HG03135 (cell line): ENCODE results near the gene PPME1.
"Not testable (repeated sequence)": the region's sequence is repeated elsewhere in the genome, so short reads cannot be mapped to it uniquely, and the experiment has no call there.

Source experiments
- ATAC-seq: cut with Tn5 transposase; IDR thresholded peaks from one replicate; pipeline ENCODE4 v1.9.1; 2021; ENCODE audit warnings: mild to moderate bottlenecking, moderate library complexity; ENCODE audit not compliant: unreplicated experiment

The PPME1 gene

GRCh38 chr11:74170694-74171629 lies at the start of gene PPME1, which contains the start of gene C2CD3:
PPME1 (plus strand) TSS chr11:74171289; CDS start chr11:74171422, 133 bp downstream.
C2CD3 (minus strand) TSS chr11:74171002; CDS start chr11:74170792, 210 bp downstream.
- peak; percentile 95 for ATAC-seq

GRCh38 chr11:74121804-74122203 lies 49.3 kb upstream of the PPME1 start:
- no peak for ATAC-seq

- no peak for ATAC-seq
Observed at GRCh38 chr11:74123008-74123448, 48.1 kb upstream of the PPME1 start.

GRCh38 chr11:74129121-74129520 lies 42.0 kb upstream of the PPME1 start:
- ATAC-seq, result not testable (repeated sequence)

DNA sequence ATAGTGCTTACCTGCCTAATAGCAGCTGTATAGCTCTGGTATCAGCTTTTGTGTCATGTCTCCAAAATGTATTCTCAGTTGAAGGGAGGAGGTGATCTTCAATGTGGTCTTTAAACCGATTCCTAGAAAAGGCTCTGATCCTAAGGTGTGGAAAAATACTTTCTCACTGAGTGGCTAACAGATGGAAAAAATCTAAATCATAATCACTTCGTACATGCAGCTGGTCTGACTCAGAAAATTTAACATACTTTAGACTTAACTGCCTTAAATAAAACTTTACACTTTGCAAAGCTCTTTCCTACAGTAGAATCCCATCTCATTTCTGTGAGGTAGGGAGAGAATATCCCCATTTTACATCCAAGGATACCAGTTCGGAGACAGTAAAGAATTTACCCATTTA lies 38.3 kb upstream of the PPME1 start:
- ATAC-seq, result no peak

GRCh38 chr11:74133436-74133835 lies 37.7 kb upstream of the PPME1 start:
- ATAC-seq, result no peak

GRCh38 chr11:74134661-74135060 lies 36.4 kb upstream of the PPME1 start:
- no peak for ATAC-seq

DNA sequence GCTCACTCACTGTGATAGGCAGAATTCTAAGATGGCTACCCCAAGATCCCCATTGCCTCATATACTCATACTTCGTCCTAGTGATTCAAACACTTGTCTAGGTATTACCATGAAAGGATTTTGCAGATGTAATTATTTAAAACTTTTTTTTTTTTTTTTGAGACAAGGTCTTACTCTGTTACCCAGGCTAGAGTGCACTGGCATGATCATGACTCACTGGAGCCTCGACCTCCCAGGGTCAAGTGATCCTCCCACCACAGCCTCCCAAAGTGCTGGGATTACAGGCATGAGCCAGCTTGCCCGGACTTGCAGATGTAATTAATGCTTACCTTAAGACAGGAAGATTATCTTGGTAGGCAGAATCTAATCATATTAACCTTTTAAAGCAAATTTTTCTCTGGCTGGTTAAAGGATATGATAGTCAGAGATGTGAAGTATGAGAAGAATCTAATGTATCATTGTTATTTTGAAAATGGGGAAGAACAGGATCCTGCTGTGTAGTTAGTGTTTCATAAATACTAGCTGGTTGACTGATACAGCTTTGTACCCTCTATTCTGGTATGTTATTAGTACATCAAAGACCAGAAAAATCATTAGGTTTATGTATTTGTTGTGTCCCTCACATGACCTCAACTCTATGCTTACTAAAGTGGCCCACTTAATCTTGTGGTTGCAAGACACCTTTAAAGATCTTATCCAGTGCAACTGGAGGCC lies 35.8 kb upstream of the PPME1 start:
- no peak for ATAC-seq

DNA sequence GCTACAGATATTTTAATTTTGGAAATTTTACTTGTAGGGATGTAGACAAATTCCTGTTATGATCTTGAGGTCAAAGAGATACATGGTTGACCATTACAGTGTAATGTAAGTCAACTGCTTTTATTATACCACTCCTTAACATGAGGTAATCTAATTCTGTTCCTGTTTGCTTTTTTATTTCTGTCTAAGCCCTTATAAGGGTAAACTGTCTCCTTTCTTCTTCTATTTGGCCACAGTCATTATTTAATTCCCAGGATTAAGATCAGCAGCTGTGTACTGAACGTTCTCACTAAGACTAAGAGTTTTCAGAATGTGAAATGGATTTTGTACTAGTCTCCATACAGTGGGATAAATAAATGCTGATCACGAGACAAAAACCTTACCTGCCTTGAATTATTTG lies 33.1 kb upstream of the PPME1 start:
- ATAC-seq, result no peak

- ATAC-seq, result no peak
Observed at GRCh38 chr11:74138572-74138971, 32.5 kb upstream of the PPME1 start.

DNA sequence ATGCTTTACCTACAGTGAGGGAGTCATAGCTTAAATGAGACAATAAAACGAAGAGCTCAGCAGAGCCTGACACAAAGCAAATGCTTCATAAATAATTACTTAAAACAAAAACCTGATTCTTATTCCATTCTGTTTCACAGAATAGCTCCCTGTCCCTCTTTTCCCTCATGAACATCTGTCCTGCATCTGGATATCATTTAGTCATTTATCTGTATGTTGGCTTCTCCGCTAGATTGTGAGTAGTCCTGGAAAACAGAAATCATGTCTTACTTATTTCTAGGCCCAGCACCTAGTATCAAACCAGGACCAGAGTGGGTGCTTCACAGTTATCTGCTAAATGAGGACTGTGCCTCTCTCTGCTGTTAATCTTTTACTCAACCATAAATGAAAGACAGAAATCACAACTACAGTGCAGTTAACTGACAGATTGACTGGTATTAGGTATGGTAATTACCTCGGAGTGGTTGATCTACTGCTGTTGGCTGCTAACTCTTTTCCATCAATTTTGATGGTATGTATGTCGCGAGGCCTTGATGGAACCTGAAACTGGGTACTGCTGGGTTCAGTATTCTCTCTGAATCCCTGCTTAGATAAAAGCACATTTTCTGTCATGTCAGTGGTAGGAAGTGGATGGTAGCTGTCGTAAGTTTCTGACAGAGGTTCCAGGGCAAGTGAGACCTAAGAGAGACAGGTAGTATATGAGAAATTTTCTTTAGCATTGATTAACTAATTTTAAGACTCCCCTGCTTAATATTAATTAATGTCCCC lies 31.8 kb upstream of the PPME1 start:
- no peak for ATAC-seq

DNA sequence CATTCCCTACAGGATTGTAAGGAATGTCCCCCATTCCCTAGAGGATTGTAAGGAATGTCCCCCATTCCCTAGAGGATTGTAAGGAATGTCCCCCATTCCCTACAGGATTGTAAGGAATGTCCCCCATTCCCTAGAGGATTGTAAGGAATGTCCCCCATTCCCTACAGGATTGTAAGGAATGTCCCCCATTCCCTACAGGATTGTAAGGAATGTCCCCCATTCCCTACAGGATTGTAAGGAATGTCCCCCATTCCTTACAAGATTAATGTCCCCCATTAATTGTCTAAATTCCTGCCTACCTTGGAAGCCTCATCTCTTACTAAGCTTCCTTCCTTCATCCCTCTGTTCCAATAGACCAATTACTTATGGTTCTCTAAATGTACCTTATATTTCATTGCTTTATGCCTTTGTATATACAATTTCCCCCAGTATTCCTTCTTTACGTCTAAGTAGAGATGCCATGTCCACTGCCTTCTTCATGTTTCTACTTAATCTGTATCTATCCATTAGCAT lies 31.1 kb upstream of the PPME1 start:
- ATAC-seq, result not testable (repeated sequence)

- ATAC-seq, result no peak
Observed at GRCh38 chr11:74141241-74141695, 29.8 kb upstream of the PPME1 start.

GRCh38 chr11:74141908-74142307 lies 29.2 kb upstream of the PPME1 start:
- ATAC-seq, result no peak

GRCh38 chr11:74142624-74143023 lies 28.5 kb upstream of the PPME1 start:
- no peak for ATAC-seq

DNA sequence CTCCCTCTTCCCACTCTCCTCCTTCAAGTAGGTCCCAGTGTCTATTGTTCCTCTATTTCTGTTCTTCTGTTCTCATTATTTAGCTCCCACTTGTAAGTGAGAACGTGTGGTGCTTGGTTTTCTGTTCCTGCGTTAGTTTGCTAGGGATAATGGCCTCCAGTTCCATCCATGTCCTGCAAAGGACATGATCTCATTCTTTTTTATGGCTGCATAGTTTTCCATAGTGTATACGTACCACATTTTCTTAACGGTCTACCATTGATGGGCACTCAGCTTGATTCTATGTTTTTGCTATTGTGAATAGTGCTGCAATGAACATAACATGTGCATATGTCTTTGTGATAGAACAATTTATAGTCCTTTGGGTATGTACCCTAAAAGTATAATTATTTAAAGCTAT lies 26.5 kb upstream of the PPME1 start:
- no peak for ATAC-seq

- no peak for ATAC-seq
Observed at GRCh38 chr11:74147199-74147929, 23.7 kb upstream of the PPME1 start.

- ATAC-seq, result no peak
Observed at GRCh38 chr11:74153224-74153623, 17.9 kb upstream of the PPME1 start.

DNA sequence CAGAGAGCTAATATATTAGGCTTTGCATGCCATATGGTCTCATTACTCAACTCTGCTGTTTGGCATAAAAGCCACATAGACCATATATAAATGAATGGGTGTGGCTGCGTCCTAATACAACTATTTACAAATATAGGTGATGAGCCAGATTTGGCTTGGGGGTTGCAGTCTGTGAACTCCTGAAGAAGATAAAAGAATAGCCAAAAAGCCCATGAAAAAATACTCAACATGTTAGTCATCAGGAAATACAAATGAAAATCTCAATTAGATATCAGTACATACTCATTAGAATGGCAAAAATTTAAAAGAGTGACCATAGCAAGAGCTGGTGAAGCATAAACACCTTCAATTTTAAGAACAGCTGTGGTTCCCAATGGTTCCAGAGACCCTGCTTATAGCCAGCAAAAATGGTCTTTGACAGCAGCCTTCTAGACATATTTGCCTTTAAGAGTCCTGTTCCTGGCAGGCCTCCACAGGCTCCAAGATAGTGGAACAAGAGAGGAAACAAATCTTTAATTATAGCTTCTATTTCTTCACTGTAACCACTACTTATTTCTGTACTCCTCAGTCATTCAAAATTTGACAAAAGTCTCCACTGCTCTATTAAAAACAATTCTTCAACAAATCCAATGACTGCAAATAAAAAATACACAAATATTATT lies 16.3 kb upstream of the PPME1 start:
- ATAC-seq, result no peak

- ATAC-seq, result no peak
Observed at GRCh38 chr11:74157169-74157568, 13.9 kb upstream of the PPME1 start.
